ENCODE results near the gene LAMA3.
"Not testable (repeated sequence)": the region's sequence is repeated elsewhere in the genome, so short reads cannot be mapped to it uniquely, and the experiment has no call there.

DNA sequence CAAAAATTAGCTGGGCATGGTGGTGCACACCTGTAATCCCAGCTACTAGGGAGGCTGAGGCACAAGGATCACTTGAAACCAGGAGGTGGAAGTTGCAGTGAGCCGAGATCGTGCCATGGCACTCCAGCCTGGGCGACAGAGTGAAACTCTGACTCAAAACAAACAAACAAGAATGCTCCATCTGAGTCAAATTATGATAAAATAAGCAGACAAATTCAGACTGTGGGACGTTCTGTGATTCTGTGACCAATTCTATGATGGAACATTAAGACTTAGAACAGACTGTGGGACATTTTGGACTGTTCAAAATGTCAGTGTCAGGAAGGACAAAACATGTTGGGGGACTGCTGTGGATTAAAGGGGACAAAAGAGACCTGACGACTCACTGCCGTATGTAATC, 52.7 kb downstream of the LAMA3 start:
- TF ChIP-seq CTCF (IDR thresholded peaks at IDR 0.05 in 2 of 3, conservative IDR thresholded peaks at IDR 0.05 in 1 of 3; ENCODE audit: control insufficient read depth in 2 of 3, extremely low read depth in 1 of 3, insufficient read depth in 1 of 3, low read depth in 3 of 3, low read length in 3 of 3); MYC (IDR thresholded peaks at IDR 0.05; ENCODE audit: insufficient read depth, insufficient read length, insufficient replicate concordance, low read length, severe bottlenecking); RAD21 (IDR thresholded peaks at IDR 0.05; ENCODE audit: insufficient read depth, low read depth, low read length); MXI1 (IDR thresholded peaks at IDR 0.05; ENCODE audit: low read depth, low read length); ZNF274 (IDR thresholded peaks at IDR 0.05; ENCODE audit: insufficient read depth, insufficient read length); TBL1XR1 (IDR thresholded peaks at IDR 0.05; ENCODE audit: low read depth, low read length); YY1 (IDR thresholded peaks at IDR 0.05; ENCODE audit: low read depth, low read length); TCF12 (IDR thresholded peaks at IDR 0.05; ENCODE audit: low read depth, low read length); ZBTB11 (CRISPR knock-in tag; IDR thresholded peaks at IDR 0.05); CEBPB (IDR thresholded peaks at IDR 0.05; ENCODE audit: borderline replicate concordance in 1 of 2, low read depth in 2 of 2, low read length in 2 of 2); SUZ12 (IDR thresholded peaks at IDR 0.05; ENCODE audit: unreplicated experiment); CHD2 (IDR thresholded peaks at IDR 0.05; ENCODE audit: borderline replicate concordance, low read depth, low read length): not testable (repeated sequence)

All from GM12878 (cell line).